CD4-positive, alpha-beta T cell treated with Interleukin-6 at 100 ng/mL for 8 hours (primary cell): ENCODE results near the gene KRT35.

ENCODE experiments used
- DNase-seq: peaks from one replicate; pipeline ENCODE4 v3.0.0-alpha.2; 2020; ENCODE audit warnings: mixed read lengths, low spot score

The KRT35 gene

GRCh38 chr17:41511716-41512115 is 30.8 kb upstream of the KRT35 start:
- no peak for DNase-seq

GRCh38 chr17:41511116-41511515 is 30.2 kb upstream of the KRT35 start:
- no peak for DNase-seq

GRCh38 chr17:41510251-41511065 is 29.5 kb upstream of the KRT35 start:
- DNase-seq: no peak

- no peak for DNase-seq
Measured at GRCh38 chr17:41507315-41507880, 26.4 kb upstream of the KRT35 start.

GRCh38 chr17:41505809-41506767 is 25.1 kb upstream of the KRT35 start:
- DNase-seq: no peak

GRCh38 chr17:41505007-41505808 is 24.3 kb upstream of the KRT35 start, which contains the start of gene KRT13:
Gene KRT13, minus strand, starts transcription at chr17:41505612. Its CDS starts 62 bp downstream, at chr17:41505550.
- DNase-seq: no peak

GRCh38 chr17:41504246-41504977 is 23.5 kb upstream of the KRT35 start:
- DNase-seq: no peak

GRCh38 chr17:41503202-41503601 is 22.3 kb upstream of the KRT35 start:
- DNase-seq: no peak

GRCh38 chr17:41500131-41500911 is 19.4 kb upstream of the KRT35 start:
- no peak for DNase-seq

- no peak for DNase-seq
Measured at GRCh38 chr17:41499714-41500113, 18.8 kb upstream of the KRT35 start.

- no peak for DNase-seq
Measured at GRCh38 chr17:41498276-41498675, 17.3 kb upstream of the KRT35 start.

- peak; percentile 64 for DNase-seq
Measured at GRCh38 chr17:41496803-41497484, 16.0 kb upstream of the KRT35 start.

- no peak for DNase-seq
Measured at GRCh38 chr17:41494524-41494923, 13.6 kb upstream of the KRT35 start.

- no peak for DNase-seq
Measured at GRCh38 chr17:41492771-41493170, 11.8 kb upstream of the KRT35 start.

GRCh38 chr17:41492351-41492750 is 11.4 kb upstream of the KRT35 start:
- no peak for DNase-seq

- DNase-seq: no peak
Measured at GRCh38 chr17:41491476-41491875, 10.5 kb upstream of the KRT35 start.

GRCh38 chr17:41490000-41490990 is 9.3 kb upstream of the KRT35 start:
- DNase-seq: no peak

GRCh38 chr17:41489531-41489930 is 8.6 kb upstream of the KRT35 start, which contains the start of gene KRT36:
Gene KRT36, minus strand, starts transcription at chr17:41489910. Its CDS starts 46 bp downstream, at chr17:41489864.
- no peak for DNase-seq
